ENCODE results near the gene WDR6.

DNA sequence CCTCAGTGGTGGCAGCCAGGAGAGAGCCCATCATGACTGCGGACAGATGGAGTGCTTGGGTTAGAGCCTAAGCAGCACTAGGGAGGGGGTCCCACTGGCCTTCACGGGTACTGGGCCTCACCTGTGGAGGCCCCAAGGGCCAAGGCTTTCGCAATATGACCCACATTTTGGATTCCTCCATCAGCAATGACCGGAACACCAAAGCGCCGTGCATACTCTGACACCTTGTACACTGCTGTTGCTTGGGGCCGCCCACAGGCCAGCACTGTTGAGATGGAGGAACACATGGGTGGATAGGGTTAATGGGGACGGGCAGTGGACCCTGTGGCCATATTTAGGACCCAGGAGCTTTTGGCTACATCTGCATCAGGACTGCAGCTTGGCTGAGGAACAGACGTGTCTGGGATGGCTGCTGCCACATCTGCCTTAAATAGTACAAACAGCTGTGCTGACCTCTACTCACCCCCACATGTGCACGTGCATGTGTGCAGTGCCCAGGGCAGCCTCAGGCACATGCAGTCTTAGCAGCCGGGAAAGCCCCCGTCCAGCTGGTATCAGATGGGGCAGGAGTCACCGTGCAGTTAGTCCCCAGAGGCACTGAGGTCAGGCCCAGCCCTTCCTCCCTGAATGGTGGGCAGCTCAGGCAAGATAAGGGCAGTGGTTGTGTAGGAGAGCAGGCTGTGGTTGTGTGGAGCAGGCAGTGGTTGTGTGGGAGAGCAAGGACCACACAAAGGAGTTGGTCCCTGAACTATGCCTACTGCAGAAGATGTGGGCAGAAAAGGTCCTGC lies 18.0 kb downstream of the WDR6 start:
- no peak for TF ChIP-seq HDAC2 (IDR thresholded peaks at IDR 0.05)
- TF ChIP-seq, protein P1, sequence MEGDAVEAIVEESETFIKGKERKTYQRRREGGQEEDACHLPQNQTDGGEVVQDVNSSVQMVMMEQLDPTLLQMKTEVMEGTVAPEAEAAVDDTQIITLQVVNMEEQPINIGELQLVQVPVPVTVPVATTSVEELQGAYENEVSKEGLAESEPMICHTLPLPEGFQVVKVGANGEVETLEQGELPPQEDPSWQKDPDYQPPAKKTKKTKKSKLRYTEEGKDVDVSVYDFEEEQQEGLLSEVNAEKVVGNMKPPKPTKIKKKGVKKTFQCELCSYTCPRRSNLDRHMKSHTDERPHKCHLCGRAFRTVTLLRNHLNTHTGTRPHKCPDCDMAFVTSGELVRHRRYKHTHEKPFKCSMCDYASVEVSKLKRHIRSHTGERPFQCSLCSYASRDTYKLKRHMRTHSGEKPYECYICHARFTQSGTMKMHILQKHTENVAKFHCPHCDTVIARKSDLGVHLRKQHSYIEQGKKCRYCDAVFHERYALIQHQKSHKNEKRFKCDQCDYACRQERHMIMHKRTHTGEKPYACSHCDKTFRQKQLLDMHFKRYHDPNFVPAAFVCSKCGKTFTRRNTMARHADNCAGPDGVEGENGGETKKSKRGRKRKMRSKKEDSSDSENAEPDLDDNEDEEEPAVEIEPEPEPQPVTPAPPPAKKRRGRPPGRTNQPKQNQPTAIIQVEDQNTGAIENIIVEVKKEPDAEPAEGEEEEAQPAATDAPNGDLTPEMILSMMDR (IDR thresholded peaks at IDR 0.05), result no peak
- TF ChIP-seq RAD21 (conservative IDR thresholded peaks at IDR 0.05 in 1 of 2, IDR thresholded peaks at IDR 0.05 in 1 of 2), result no peak
- TF ChIP-seq TP53 (CRISPR knock-in tag; IDR thresholded peaks at IDR 0.05), result no peak
